AG04450 (cell line): ENCODE measurements around the gene MRPS16. TPM values are rescaled to one million over a fixed set of nuclear protein-coding genes. Genes with fewer than 3 reads are reported as not detected.

Source experiments
- CTCF ChIA-PET: fragments of 300-600, 350-600 bp; formaldehyde crosslinking; extraction: SDS; loops from one replicate; lab custom pipeline; 2022; ENCODE audit warnings: antibody characterized with exemption, inconsistent platforms; lab: Charles Lee
- POLR2A ChIA-PET: fragments of 350-600 bp; formaldehyde crosslinking; extraction: SDS; loops from one replicate; lab custom pipeline; 2021; ENCODE audit warnings: antibody characterized with exemption, inconsistent platforms; lab: Yijun Ruan, JAX
- DNase-seq: peaks from one replicate; pipeline ENCODE4 v3.0.0-alpha.2; 2011; ENCODE audit warnings: low read depth, low spot score
- H3K27ac ChIP-seq: one replicate; pipeline ENCODE4 v1.5.1; 2012; ENCODE audit warnings: low read depth, low read length, control low read depth
- H3K27me3 ChIP-seq: one replicate; pipeline ENCODE4 v1.6.0; 2012; ENCODE audit warnings: low read length; ENCODE audit not compliant: control insufficient read depth, insufficient read depth
- H3K4me3 ChIP-seq: 2 replicates; pipeline ENCODE4 v1.5.1; 2011; ENCODE audit warnings: mild to moderate bottlenecking, low read depth, low read length, control low read depth
- H3K9me3 ChIP-seq: 2 replicates; pipeline ENCODE4 v1.5.1; 2012; ENCODE audit warnings: low read length; ENCODE audit not compliant: control insufficient read depth, insufficient read depth
- polyA plus RNA-seq: library from polyadenylated mRNA; depleted of rRNA; stranded (reverse); fragments of >200 nt; gene quantifications from 2 replicates; pipeline ENCODE4 v1.2.3, GENCODE V29; 2011
- TF ChIP-seq, protein P1 (sequence below): IDR thresholded peaks from 2 replicates; pipeline ENCODE4 v1.5.1; 2011; ENCODE audit warnings: low read depth, low read length, control low read depth, inconsistent platforms

The MRPS16 gene
- polyA plus RNA-seq, 1 experiment = 67.7 TPM

DNA sequence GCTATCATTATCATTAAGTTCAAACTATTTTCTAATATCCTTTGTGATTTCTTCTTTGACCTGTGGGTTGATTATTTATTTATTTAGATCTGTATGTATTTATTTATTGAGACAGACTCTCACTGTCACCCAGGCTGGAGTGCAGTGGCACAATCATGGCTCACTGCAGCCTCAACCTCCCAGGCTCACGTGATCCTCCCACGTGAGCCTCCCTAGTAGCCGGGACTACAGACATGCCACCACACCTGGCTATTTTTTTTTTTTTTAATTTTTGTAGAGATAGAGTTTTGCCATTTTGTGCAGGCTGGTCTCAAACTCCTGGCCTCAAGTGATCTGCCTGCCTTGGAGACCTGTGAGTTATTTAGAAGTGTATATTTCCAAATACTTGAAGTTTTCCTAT, 28.7 kb upstream of the MRPS16 start:
- POLR2A ChIA-PET = no interaction called here
- TF ChIP-seq, protein P1, sequence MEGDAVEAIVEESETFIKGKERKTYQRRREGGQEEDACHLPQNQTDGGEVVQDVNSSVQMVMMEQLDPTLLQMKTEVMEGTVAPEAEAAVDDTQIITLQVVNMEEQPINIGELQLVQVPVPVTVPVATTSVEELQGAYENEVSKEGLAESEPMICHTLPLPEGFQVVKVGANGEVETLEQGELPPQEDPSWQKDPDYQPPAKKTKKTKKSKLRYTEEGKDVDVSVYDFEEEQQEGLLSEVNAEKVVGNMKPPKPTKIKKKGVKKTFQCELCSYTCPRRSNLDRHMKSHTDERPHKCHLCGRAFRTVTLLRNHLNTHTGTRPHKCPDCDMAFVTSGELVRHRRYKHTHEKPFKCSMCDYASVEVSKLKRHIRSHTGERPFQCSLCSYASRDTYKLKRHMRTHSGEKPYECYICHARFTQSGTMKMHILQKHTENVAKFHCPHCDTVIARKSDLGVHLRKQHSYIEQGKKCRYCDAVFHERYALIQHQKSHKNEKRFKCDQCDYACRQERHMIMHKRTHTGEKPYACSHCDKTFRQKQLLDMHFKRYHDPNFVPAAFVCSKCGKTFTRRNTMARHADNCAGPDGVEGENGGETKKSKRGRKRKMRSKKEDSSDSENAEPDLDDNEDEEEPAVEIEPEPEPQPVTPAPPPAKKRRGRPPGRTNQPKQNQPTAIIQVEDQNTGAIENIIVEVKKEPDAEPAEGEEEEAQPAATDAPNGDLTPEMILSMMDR = no peak
- no peak overlapping the region for H3K4me3 ChIP-seq

DNA sequence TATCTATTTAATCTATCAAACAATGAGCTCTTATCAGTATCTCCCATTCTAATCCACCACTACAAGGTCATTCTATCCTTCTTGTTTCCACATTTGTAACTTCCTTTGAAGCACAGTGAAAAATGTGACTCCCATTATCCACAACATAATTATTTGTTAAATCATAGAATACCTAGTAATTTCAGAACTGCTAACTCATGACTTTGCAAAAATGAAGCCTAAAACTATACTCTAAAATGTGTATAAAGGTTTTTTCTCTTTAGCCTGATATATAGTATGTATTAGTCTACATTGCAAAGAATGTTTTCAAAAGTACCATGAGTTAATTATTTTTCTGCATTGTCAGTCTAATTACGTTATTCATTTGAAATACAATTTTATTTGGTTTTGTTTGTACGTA, 12.0 kb upstream of the MRPS16 start:
- H3K27me3 ChIP-seq = peaks cover 11% of the 10 kb centered on the region
- POLR2A ChIA-PET = interaction anchor here (0.7 kb wide), 1 partner anchor 681 kb away, joined by 3 read pairs; no protein-coding TSS in a partner anchor

More for the DNA sequence above, 28.7 kb upstream of the MRPS16 start:
- DNase-seq = no peak
- CTCF ChIA-PET = no interaction called here
- H3K27me3 ChIP-seq = peaks cover 9% of the 10 kb centered on the region
- no peaks in the 10 kb centered on the region for H3K9me3 ChIP-seq
- no peak overlapping the region for H3K27ac ChIP-seq

DNA sequence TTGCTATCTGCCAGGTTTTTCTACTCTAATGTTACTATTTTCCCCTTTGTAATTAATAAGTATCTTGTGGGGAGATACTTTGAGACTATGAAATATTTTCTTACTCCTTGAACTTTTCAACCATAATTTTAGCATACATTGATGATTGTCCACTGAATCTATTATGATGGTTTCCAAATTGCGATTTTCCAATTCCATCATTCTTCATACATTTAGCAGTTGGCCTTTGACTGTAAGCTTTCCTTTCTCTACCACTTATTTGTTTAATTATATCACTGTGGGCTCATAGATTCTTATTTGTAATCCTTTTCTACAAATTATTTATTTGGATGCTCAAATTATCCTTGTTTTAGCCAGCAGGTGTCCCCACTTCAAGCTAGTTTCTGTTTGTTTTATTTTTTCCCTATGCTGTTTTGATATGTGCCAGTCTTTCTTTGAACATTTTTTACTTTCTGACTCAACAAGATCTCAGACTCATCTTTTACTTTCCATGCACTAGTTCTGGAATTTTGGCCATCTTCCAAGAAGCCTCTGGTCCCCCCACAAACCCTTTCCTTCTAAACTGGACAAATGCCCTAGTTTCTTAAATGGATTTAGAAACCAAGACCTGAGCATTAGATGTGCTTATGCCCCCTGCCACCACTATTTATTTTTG, 11.4 kb upstream of the MRPS16 start:
- POLR2A ChIA-PET = no interaction called here
- H3K27me3 ChIP-seq = peaks cover 7% of the 10 kb centered on the region
- CTCF ChIA-PET = interaction anchor here (0.5 to 1.8 kb wide), 10 partner anchors 9 to 263 kb away, joined by 3 to 8 read pairs (median 4); partner anchors contain the start of gene MRPS16
- H3K9me3 ChIP-seq = no peaks in the 10 kb centered on the region; the same call in 1 of the 2 replicates
- no peak overlapping the region for H3K27ac ChIP-seq
- no peak for DNase-seq
- H3K4me3 ChIP-seq = no peak overlapping the region
- TF ChIP-seq, protein P1 = peak; percentile 61

More for the DNA sequence above, 12.0 kb upstream of the MRPS16 start:
- CTCF ChIA-PET = interaction anchor here (0.5 to 1.8 kb wide), 8 partner anchors 8 to 207 kb away, joined by 3 to 8 read pairs (median 5); partner anchors contain the start of gene MRPS16
- no peak for DNase-seq
- Histone ChIP-seq H3K27ac (no peak overlapping the region), H3K4me3 (no peak overlapping the region), H3K9me3 (no peaks in the 10 kb centered on the region; the same call in 1 of the 2 replicates)
- TF ChIP-seq, protein P1 = no peak

DNA sequence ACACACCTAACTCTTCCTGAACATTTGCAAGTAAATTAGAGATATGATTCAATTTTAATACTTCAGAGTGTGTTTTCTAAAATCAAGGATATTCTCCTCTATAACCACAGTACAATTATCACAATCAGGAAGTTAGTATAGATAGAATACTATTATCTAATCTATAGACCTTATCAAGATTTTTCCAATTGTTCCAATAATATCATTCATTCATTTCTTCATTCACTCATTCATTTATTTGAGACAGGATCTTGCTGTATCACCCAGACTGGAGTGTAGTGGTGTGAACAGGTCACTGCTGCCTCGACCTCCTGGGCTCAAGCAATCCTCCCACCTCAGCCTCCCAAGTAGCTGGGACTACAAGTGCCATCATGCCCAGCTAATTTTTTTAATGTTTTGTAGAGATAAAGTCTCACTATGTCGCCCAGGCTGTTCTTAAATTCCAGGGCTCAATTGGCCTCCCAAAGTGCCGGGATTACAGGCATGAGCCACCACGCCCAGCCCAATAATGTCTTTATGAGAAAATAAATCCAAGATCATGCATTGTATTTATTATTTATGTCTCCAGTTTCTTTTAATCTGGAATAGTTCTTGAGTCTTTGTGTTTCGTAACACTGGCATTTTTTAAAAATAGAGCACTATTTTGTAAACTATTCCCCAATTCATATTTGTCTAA, 10.6 kb upstream of the MRPS16 start:
- no peak for DNase-seq
- no peak overlapping the region for H3K27ac ChIP-seq
- H3K27me3 ChIP-seq = peaks cover 7% of the 10 kb centered on the region
- CTCF ChIA-PET = interaction anchor here (1.0 to 1.8 kb wide), 4 partner anchors 10 to 34 kb away, joined by 3 to 8 read pairs (median 4); partner anchors contain the start of gene MRPS16
- no peaks in the 10 kb centered on the region; the same call in 1 of the 2 replicates for H3K9me3 ChIP-seq
- no peak overlapping the region for H3K4me3 ChIP-seq
- TF ChIP-seq, protein P1 = no peak
- POLR2A ChIA-PET = no interaction called here
